C4-2B (cell line): ENCODE data around the gene NPC1.

Experiments used
- ZFX ChIP-seq: fragments of 450-650 bp; IDR thresholded peaks from 2 replicates; pipeline ENCODE4 v1.6.1; 2017
- TF ChIP-seq, protein P1 (sequence below): fragments of 450-650 bp; conservative IDR thresholded peaks from 2 replicates; pipeline ENCODE4 v1.5.1; 2017; ENCODE audit warnings: mild to moderate bottlenecking

DNA sequence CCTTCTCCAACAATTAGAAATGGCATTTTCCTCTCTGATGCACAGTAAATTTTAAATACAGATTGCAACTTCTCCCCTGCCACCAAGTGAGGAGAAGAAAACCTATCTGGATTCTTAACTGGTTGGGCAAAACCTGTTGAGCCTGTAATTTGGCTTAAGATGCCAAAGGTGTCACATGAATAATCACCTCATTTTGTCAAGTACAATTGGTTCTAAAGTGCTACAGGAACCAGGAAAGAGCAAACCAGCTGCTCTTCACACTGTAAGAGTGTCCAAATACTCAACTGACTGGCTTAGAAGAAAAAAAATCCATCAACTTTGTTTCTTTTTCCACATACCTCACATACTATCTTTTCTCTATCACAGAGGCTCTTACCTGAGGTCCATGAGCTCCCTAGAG, 35.4 kb downstream of the NPC1 start:
- TF ChIP-seq, protein P1, sequence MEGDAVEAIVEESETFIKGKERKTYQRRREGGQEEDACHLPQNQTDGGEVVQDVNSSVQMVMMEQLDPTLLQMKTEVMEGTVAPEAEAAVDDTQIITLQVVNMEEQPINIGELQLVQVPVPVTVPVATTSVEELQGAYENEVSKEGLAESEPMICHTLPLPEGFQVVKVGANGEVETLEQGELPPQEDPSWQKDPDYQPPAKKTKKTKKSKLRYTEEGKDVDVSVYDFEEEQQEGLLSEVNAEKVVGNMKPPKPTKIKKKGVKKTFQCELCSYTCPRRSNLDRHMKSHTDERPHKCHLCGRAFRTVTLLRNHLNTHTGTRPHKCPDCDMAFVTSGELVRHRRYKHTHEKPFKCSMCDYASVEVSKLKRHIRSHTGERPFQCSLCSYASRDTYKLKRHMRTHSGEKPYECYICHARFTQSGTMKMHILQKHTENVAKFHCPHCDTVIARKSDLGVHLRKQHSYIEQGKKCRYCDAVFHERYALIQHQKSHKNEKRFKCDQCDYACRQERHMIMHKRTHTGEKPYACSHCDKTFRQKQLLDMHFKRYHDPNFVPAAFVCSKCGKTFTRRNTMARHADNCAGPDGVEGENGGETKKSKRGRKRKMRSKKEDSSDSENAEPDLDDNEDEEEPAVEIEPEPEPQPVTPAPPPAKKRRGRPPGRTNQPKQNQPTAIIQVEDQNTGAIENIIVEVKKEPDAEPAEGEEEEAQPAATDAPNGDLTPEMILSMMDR: no peak
- TF ChIP-seq ZFX: no peak
